Activated CD4-positive, alpha-beta T cell treated with anti-CD3 and anti-CD28 coated beads, Interleukin-2, amount 10 ng/mL, durations not matched to agents 24 days and 14 days (primary cell): ENCODE results near the gene TMEM144. TPM values are rescaled to one million over a fixed set of nuclear protein-coding genes. Genes with fewer than 3 reads are reported as not detected.
"Not testable (repeated sequence)": the region's sequence is repeated elsewhere in the genome, so short reads cannot be mapped to it uniquely, and the experiment has no call there.

ENCODE experiments used
- DNase-seq: peaks from one replicate; pipeline ENCODE4 v3.0.0; 2022
- H3K27ac Mint-ChIP-seq: one replicate; pipeline ENCODE4 v1.8.0; 2022; ENCODE audit warnings: mild to moderate bottlenecking, mixed read lengths
- H3K27me3 Mint-ChIP-seq: one replicate; pipeline ENCODE4 v1.8.0; 2022; ENCODE audit warnings: mixed read lengths
- H3K36me3 Mint-ChIP-seq: one replicate; pipeline ENCODE4 v1.8.0; 2022; ENCODE audit warnings: low read depth, mild to moderate bottlenecking, mixed read lengths
- H3K4me1 Mint-ChIP-seq: one replicate; pipeline ENCODE4 v1.8.0; 2021; ENCODE audit warnings: mixed read lengths
- H3K4me3 Mint-ChIP-seq: one replicate; pipeline ENCODE4 v1.8.0; 2022; ENCODE audit warnings: mild to moderate bottlenecking, moderate library complexity, mixed read lengths
- H3K9me3 Mint-ChIP-seq: one replicate; pipeline ENCODE4 v1.8.0; 2021; ENCODE audit warnings: mixed read lengths
- intact Hi-C: fragments of 100-400 bp; cut with micrococcal nuclease; formaldehyde crosslinking; loops from one replicate; pipeline ENCODE4 v1.15.1; 2023
- total RNA-seq: library from RNA; stranded (reverse); gene quantifications from 2 replicates; pipeline ENCODE4 v1.2.3, GENCODE V29; 2022

TMEM144 gene
- total RNA-seq, 1 donor from 2014 or later = not detected

DNA sequence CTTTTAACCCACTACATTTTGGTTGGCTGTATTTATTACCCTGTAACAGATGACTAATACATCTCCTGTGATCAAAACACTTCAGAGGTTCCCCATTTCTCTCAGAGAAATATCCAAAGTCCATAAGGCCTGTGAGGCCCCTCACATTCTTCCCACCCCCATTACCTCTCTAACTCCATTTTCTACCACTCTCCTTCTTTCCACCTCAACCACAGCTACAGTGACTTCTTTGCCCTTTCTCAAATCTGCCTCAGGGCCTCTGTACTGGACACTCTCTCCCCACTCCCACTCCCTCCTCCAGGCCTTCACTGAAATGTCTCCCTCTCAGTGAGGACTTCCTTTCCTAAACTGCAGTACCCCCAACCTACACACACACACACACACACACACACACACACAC is 8.4 kb upstream of the TMEM144 start:
- no peaks in the 10 kb centered on the region for H3K9me3 Mint-ChIP-seq
- DNase-seq = no peak
- H3K27ac Mint-ChIP-seq = no peak overlapping the region
- intact Hi-C loops = no loop called here
- H3K36me3 Mint-ChIP-seq = no peaks in the 10 kb centered on the region
- no peak overlapping the region for H3K4me3 Mint-ChIP-seq
- peaks cover 4% of the 10 kb centered on the region for H3K27me3 Mint-ChIP-seq
- no peaks in the 10 kb centered on the region for H3K4me1 Mint-ChIP-seq

- no peak overlapping the region for H3K4me3 Mint-ChIP-seq
- no peaks in the 10 kb centered on the region for H3K4me1 Mint-ChIP-seq
- DNase-seq = no peak
- H3K9me3 Mint-ChIP-seq = no peaks in the 10 kb centered on the region
- intact Hi-C loops = no loop called here
- no peaks in the 10 kb centered on the region for H3K36me3 Mint-ChIP-seq
- peaks cover 2% of the 10 kb centered on the region for H3K27me3 Mint-ChIP-seq
- no peak overlapping the region for H3K27ac Mint-ChIP-seq
Observed at GRCh38 chr4:158202481-158202880, 7.8 kb upstream of the TMEM144 start.

- intact Hi-C loops = no loop called here
- H3K27ac Mint-ChIP-seq = no peak overlapping the region
- H3K27me3 Mint-ChIP-seq = peaks cover 2% of the 10 kb centered on the region
- no peaks in the 10 kb centered on the region for H3K9me3 Mint-ChIP-seq
- no peaks in the 10 kb centered on the region for H3K36me3 Mint-ChIP-seq
- H3K4me3 Mint-ChIP-seq = no peak overlapping the region
- H3K4me1 Mint-ChIP-seq = no peaks in the 10 kb centered on the region
- no peak for DNase-seq
Observed at GRCh38 chr4:158203436-158203835, 6.8 kb upstream of the TMEM144 start.

- Mint-ChIP-seq H3K27ac (no peak overlapping the region), H3K4me3 (no peak overlapping the region), H3K27me3 (peaks cover 2% of the 10 kb centered on the region), H3K4me1 (no peaks in the 10 kb centered on the region), H3K9me3 (no peaks in the 10 kb centered on the region), H3K36me3 (no peaks in the 10 kb centered on the region)
- no peak for DNase-seq
- intact Hi-C loops = no loop called here
Observed at GRCh38 chr4:158203929-158204328, 6.4 kb upstream of the TMEM144 start.

GRCh38 chr4:158208963-158209640 is 1.2 kb upstream of the TMEM144 start:
- Mint-ChIP-seq H3K36me3 (no peaks in the 10 kb centered on the region), H3K4me3 (no peak overlapping the region), H3K9me3 (no peaks in the 10 kb centered on the region), H3K27me3 (peaks cover 25% of the 10 kb centered on the region), H3K4me1 (peaks cover 13% of the 10 kb centered on the region), H3K27ac (no peak overlapping the region)
- intact Hi-C loops = no loop called here
- DNase-seq = no peak

DNA sequence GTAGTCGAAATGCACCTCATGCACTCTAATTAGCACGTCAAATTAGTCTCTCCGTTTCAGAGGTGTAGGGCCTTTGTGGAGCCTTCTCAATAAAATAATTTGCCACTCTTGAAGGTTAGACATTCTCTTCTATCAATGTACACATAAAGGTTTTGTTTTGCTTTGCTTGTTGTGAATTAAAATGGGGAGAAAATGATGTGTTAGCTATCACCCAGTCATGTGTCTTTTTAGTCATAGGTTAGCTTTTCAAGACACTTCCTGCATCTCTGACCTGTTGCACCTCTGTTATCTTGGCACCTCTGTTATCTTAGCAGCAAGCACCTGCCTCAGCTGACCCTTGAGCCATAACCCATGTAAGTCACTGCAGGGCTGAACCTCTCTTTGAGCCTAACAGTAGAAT is 936 bp downstream of the TMEM144 start:
- H3K4me3 Mint-ChIP-seq = peak overlapping the region; percentile 8
- no peak for DNase-seq
- H3K9me3 Mint-ChIP-seq = no peaks in the 10 kb centered on the region
- intact Hi-C loops = no loop called here
- peaks cover 25% of the 10 kb centered on the region for H3K27me3 Mint-ChIP-seq
- H3K27ac Mint-ChIP-seq = no peak overlapping the region
- H3K4me1 Mint-ChIP-seq = peaks cover 13% of the 10 kb centered on the region
- H3K36me3 Mint-ChIP-seq = no peaks in the 10 kb centered on the region

DNA sequence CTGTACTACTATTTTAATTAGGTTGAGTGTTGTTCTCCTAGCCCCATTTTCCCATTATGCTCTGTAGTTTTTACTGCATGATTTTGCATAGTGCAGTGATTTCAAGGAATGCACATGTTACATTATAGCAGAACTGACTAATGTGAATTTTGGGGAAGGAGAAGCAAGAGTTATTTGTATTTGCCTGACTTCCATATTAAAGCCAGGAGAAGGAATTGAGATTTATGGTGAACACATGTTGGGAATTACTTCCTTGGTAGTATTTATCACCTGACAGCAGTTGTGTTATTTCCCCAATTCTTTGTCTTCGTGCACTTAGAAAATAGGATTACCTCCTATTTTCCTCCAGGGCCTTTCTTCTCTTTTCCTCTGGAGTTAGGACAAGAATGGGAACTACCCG is 3.2 kb downstream of the TMEM144 start:
- H3K4me1 Mint-ChIP-seq = peaks cover 13% of the 10 kb centered on the region
- H3K27ac Mint-ChIP-seq = no peak overlapping the region
- no peak overlapping the region for H3K4me3 Mint-ChIP-seq
- peaks cover 24% of the 10 kb centered on the region for H3K27me3 Mint-ChIP-seq
- H3K9me3 Mint-ChIP-seq = no peaks in the 10 kb centered on the region
- no peaks in the 10 kb centered on the region for H3K36me3 Mint-ChIP-seq
- intact Hi-C loops = no loop called here
- no peak for DNase-seq

DNA sequence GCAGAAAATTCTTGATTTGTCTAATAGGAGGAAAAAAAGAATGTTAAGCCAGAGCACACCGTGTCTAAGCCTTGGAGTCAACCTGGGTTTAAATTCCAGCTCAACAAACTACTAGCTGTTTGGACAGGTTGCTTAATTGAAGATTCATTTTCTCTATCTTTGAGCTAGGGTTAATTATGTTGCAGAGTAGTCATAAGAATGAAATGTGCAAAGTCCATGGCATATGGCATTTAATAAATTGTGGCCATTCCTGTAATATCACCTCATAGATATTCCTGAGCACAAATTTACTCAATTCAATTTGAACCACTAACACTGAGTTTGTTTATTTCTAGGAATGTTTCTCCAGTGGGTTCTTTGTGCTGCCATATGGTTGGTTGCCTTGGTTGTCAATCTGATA is 4.6 kb downstream of the TMEM144 start:
- Mint-ChIP-seq H3K4me3 (no peak overlapping the region), H3K9me3 (no peaks in the 10 kb centered on the region), H3K4me1 (peaks cover 9% of the 10 kb centered on the region), H3K36me3 (no peaks in the 10 kb centered on the region), H3K27me3 (peaks cover 21% of the 10 kb centered on the region), H3K27ac (no peak overlapping the region)
- intact Hi-C loops = no loop called here
- DNase-seq = no peak

- Mint-ChIP-seq H3K9me3 (no peaks in the 10 kb centered on the region), H3K4me3 (no peak overlapping the region), H3K4me1 (no peaks in the 10 kb centered on the region), H3K27ac (no peak overlapping the region), H3K27me3 (peaks cover 9% of the 10 kb centered on the region), H3K36me3 (no peaks in the 10 kb centered on the region)
- intact Hi-C loops = no loop called here
- DNase-seq = no peak
Observed at GRCh38 chr4:158217763-158218162, 7.5 kb downstream of the TMEM144 start.

DNA sequence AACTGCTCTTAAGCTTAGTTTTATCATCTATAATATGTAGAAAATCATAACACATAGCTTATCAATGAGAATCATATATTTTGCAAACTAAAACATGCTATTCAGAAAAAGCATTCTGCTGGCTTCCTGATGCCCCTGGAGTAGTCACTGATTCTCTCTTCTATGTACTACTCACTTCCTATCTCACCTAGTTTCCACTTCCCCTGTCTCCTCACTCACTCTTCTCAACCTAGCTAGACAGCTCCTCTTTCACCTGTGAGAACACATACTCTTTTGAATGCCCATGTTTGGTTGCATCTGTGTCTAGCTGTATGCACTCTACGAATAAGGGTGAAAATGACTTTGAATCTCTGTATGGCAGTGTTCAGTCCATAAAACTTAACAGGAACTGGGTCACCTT is 9.3 kb downstream of the TMEM144 start:
- H3K27me3 Mint-ChIP-seq = peaks cover 4% of the 10 kb centered on the region
- H3K4me3 Mint-ChIP-seq = no peak overlapping the region
- no peak for DNase-seq
- no peaks in the 10 kb centered on the region for H3K4me1 Mint-ChIP-seq
- no peaks in the 10 kb centered on the region for H3K36me3 Mint-ChIP-seq
- no peaks in the 10 kb centered on the region for H3K9me3 Mint-ChIP-seq
- intact Hi-C loops = no loop called here
- H3K27ac Mint-ChIP-seq = no peak overlapping the region

DNA sequence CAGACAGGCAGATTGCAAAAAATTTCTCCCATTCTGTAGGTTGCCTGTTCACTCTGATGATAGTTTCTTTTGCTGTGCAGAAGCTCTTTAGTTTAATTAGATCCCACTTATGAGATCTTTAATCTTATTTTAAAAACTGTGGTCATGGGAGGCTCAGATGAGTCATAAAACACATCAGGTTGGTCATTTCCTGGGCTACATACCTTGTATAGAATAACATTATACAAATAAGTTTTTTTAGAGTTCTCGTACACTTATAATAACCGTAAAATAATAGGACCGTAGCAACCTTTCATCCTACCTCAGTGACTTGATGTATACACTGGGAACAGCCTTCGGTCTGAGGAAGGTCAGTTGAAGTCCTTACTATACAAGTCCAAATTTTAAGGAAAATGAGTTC is 14.0 kb downstream of the TMEM144 start:
- H3K27me3 Mint-ChIP-seq, H3K9me3 Mint-ChIP-seq, H3K4me3 Mint-ChIP-seq, DNase-seq, H3K36me3 Mint-ChIP-seq, H3K27ac Mint-ChIP-seq, intact Hi-C loops, H3K4me1 Mint-ChIP-seq: not testable (repeated sequence)

GRCh38 chr4:158224999-158225398 is 14.7 kb downstream of the TMEM144 start:
- H3K27me3 Mint-ChIP-seq, H3K4me3 Mint-ChIP-seq, H3K36me3 Mint-ChIP-seq, H3K4me1 Mint-ChIP-seq, DNase-seq, H3K9me3 Mint-ChIP-seq, intact Hi-C loops, H3K27ac Mint-ChIP-seq: not testable (repeated sequence)

- H3K4me1 Mint-ChIP-seq, DNase-seq: not testable (repeated sequence)
Observed at GRCh38 chr4:158227880-158228279, 17.6 kb downstream of the TMEM144 start.

GRCh38 chr4:158228399-158228798 is 18.1 kb downstream of the TMEM144 start:
- H3K36me3 Mint-ChIP-seq = not testable (repeated sequence)

More at GRCh38 chr4:158227880-158228279, 17.6 kb downstream of the TMEM144 start:
- H3K27ac Mint-ChIP-seq, H3K9me3 Mint-ChIP-seq, H3K27me3 Mint-ChIP-seq, H3K4me3 Mint-ChIP-seq, intact Hi-C loops, H3K36me3 Mint-ChIP-seq: not testable (repeated sequence)

GRCh38 chr4:158229768-158230167 is 19.5 kb downstream of the TMEM144 start:
- H3K9me3 Mint-ChIP-seq = no peaks in the 10 kb centered on the region
- no peak overlapping the region for H3K27ac Mint-ChIP-seq
- peaks cover 2% of the 10 kb centered on the region for H3K4me1 Mint-ChIP-seq
- H3K36me3 Mint-ChIP-seq = no peaks in the 10 kb centered on the region
- H3K27me3 Mint-ChIP-seq = no peaks in the 10 kb centered on the region
- DNase-seq = no peak
- intact Hi-C loops = no loop called here
- no peak overlapping the region for H3K4me3 Mint-ChIP-seq

More at GRCh38 chr4:158228399-158228798, 18.1 kb downstream of the TMEM144 start:
- H3K4me3 Mint-ChIP-seq, intact Hi-C loops, H3K9me3 Mint-ChIP-seq, H3K27ac Mint-ChIP-seq, DNase-seq, H3K4me1 Mint-ChIP-seq, H3K27me3 Mint-ChIP-seq: not testable (repeated sequence)
